A549 (cell line): ENCODE results near the gene PNPLA8.

Experiments
- CHD4 ChIP-seq: fragments of 200-600 bp; sonication (generic); IDR thresholded peaks from 2 replicates; pipeline ENCODE4 v1.6.1; 2016; ENCODE audit warnings: antibody characterized with exemption, mild to moderate bottlenecking, borderline replicate concordance
- KDM1A ChIP-seq: fragments of 200-600 bp; sonication (generic); IDR thresholded peaks from 2 replicates; pipeline ENCODE4 v1.6.1; 2016; ENCODE audit warnings: low read depth, mild to moderate bottlenecking

- TF ChIP-seq CHD4 (no peak), KDM1A (no peak)
These were observed 7.8 kb upstream of the PNPLA8 start for GRCh38 chr7:108533712-108534111.
